Mucosa of descending colon (tissue), 3 donors: Measurements from ENCODE around the gene ERP44. TPM values are rescaled to one million over a fixed set of nuclear protein-coding genes. Genes with fewer than 3 reads are reported as not detected.

Experiments
- ATAC-seq: fragments of 200-7000 bp; cut with Tn5 transposase; one replicate; pipeline ENCODE4 v1.9.1; 2020; ENCODE audit warnings: mild to moderate bottlenecking, moderate library complexity
- DNase-seq, 3 donors: peaks; one replicate each; pipeline ENCODE4 v3.0.0-alpha.2; 2020
- H3K36me3 ChIP-seq: fragments of 200-600 bp; one replicate; pipeline ENCODE4 v1.8.0; 2021; ENCODE audit warnings: low read depth, mild to moderate bottlenecking
- H3K4me1 ChIP-seq: fragments of 200-600 bp; one replicate; pipeline ENCODE4 v1.8.0; 2021; ENCODE audit warnings: low read depth, mild to moderate bottlenecking
- H3K4me3 ChIP-seq: fragments of 200-600 bp; one replicate; pipeline ENCODE4 v1.8.0; 2021; ENCODE audit warnings: mild to moderate bottlenecking
- H3K9me3 ChIP-seq: fragments of 200-600 bp; one replicate; pipeline ENCODE4 v1.8.0; 2021; ENCODE audit warnings: mild to moderate bottlenecking
- intact Hi-C, 2 donors: fragments of 100-400 bp; cut with DNase I in 1 of 2; cut with micrococcal nuclease in 1 of 2; formaldehyde crosslinking; loops; one replicate each; pipeline versions ENCODE4 v1.11.0 to v1.11.1; 2022; cut with DNase I, micrococcal nuclease
- total RNA-seq, 3 donors: library from RNA; stranded (reverse); fragmentation: NEBNext Ultra II Directional in 2 of 3; extraction: Animal tissue kit (Norgen Biotek cat#: 25700) in 2 of 3; gene quantifications; one replicate each; pipeline versions ENCODE4 v1.2.1 to v1.2.4, GENCODE V29; 2021 to 2023
- TF ChIP-seq, protein P1 (sequence below): fragments of 200-600 bp; IDR thresholded peaks from one replicate; pipeline ENCODE4 v1.8.0; 2022; ENCODE audit warnings: antibody characterized with exemption, mild to moderate bottlenecking
- donor health status: DM: no; HTN: no; CAD: no; lungs with moderate emphysema.
- donor health status: DM: no; HTN: no; CAD: no.
- donor health status: DM: no; HTN: yes; CAD: no.

The ERP44 gene
- total RNA-seq, 3 donors from 2014 or later = 19.5 to 29.7 (median 26.4) TPM

DNA sequence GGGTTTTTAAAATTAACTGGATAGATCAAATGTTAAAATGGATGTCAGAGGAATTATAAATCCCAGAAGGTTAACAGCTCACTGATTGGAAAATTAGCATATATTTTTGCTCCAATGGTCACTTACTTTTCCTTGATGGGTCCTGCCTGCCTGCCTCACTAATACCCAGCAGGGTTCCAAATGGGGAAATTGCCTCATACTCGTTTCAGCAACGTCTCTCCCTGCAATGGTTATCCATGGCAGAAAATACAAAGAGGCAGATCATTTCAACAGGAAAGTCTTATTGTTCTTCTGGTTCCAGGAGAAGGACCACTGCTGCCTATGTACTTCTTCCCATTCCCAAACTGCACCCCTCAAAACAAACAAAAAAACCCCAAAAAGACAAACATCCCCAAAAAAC is 71.3 kb downstream of the ERP44 start:
- Histone ChIP-seq H3K4me1 (no peaks in the 10 kb centered on the region), H3K36me3 (no peaks in the 10 kb centered on the region), H3K4me3 (no peak overlapping the region), H3K9me3 (no peaks in the 10 kb centered on the region)
- intact Hi-C loops = loop anchor here in 1 of 2 donors (5.0 kb wide), 1 partner anchor 190 kb away; no protein-coding TSS in a partner anchor
- TF ChIP-seq, protein P1, sequence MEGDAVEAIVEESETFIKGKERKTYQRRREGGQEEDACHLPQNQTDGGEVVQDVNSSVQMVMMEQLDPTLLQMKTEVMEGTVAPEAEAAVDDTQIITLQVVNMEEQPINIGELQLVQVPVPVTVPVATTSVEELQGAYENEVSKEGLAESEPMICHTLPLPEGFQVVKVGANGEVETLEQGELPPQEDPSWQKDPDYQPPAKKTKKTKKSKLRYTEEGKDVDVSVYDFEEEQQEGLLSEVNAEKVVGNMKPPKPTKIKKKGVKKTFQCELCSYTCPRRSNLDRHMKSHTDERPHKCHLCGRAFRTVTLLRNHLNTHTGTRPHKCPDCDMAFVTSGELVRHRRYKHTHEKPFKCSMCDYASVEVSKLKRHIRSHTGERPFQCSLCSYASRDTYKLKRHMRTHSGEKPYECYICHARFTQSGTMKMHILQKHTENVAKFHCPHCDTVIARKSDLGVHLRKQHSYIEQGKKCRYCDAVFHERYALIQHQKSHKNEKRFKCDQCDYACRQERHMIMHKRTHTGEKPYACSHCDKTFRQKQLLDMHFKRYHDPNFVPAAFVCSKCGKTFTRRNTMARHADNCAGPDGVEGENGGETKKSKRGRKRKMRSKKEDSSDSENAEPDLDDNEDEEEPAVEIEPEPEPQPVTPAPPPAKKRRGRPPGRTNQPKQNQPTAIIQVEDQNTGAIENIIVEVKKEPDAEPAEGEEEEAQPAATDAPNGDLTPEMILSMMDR = no peak
- ATAC-seq = no peak
- no peak for DNase-seq

DNA sequence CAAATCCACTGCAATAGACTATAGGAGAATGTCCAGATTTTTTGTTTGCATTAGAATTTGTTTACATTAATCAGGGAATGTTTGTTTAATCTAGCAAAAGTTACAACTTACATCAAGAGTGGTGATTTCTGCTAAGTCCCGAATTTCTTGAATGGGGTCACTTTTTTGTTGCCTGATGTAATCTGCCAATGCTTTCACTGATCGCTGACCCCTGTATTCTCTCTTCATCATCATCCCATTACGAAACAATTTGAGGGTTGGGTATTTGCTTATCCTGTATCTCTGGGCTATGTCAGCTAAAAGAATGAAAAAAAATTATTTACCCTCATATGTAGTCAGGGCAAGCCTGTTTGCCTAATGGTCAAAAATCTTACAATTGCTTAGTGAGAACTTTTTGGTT is 76.9 kb downstream of the ERP44 start:
- Histone ChIP-seq H3K4me1 (no peaks in the 10 kb centered on the region), H3K9me3 (no peaks in the 10 kb centered on the region), H3K4me3 (no peak overlapping the region), H3K36me3 (peaks cover 6% of the 10 kb centered on the region)
- no peak for ATAC-seq
- TF ChIP-seq, protein P1 = no peak
- intact Hi-C loops = no loop called here
- DNase-seq = no peak

DNA sequence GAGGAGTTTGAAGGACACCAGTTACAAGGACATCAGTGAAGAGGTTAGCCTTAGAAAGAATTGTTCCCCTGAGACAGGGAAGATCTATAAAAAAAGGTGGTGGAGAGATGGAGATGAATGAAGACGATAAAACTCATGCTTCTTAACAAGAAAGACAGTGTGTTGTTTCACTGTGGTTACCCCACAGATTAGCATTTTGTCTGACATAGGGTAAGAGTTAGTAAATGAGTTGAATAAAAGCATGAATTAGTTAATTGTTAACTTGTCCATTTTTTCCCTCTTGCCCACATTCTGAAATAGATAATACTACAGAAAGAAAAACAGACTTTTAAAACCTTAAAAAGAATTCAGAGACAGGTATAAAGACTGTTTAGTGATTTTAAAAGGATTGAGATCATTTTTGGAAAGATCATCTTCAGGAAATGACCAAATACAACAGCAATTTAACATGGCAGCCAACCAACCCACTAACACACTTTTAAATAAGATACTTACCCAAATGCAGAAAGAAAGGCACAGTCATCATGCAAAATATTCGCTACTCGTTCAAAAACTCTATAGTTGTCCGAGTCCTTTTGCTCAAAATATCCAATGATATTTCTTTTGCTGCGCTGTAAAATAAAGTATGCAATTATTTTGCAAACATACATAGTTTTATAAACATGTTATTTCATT is 78.5 kb downstream of the ERP44 start:
- TF ChIP-seq, protein P1 = no peak
- intact Hi-C loops = no loop called here
- Histone ChIP-seq H3K9me3 (no peaks in the 10 kb centered on the region), H3K36me3 (peaks cover 6% of the 10 kb centered on the region), H3K4me1 (no peaks in the 10 kb centered on the region), H3K4me3 (no peak overlapping the region)
- DNase-seq (no peak), ATAC-seq (no peak)

DNA sequence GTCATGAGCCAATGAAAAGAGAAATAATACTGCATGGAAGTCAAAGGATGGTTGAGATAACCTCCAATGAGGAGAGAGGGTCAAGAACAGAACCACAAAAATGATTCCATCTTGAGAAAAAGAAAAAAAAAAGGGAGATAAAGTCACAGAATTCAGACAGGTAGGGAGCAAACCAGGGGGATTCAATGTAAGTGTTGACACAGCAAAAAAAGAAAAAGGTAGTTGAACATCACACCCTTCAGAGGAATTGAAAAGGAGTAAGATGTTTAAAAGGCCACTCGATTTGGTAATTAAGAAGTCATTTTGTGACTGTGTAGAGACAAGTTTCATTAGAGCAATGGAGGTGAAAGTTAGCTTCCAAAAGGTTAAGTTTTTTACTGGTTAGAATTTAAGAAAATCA is 79.3 kb downstream of the ERP44 start:
- DNase-seq (no peak), ATAC-seq (no peak)
- TF ChIP-seq, protein P1 = no peak
- no peaks in the 10 kb centered on the region for H3K9me3 ChIP-seq
- intact Hi-C loops = no loop called here
- peaks cover 6% of the 10 kb centered on the region for H3K36me3 ChIP-seq
- H3K4me3 ChIP-seq = no peak overlapping the region
- no peaks in the 10 kb centered on the region for H3K4me1 ChIP-seq

DNA sequence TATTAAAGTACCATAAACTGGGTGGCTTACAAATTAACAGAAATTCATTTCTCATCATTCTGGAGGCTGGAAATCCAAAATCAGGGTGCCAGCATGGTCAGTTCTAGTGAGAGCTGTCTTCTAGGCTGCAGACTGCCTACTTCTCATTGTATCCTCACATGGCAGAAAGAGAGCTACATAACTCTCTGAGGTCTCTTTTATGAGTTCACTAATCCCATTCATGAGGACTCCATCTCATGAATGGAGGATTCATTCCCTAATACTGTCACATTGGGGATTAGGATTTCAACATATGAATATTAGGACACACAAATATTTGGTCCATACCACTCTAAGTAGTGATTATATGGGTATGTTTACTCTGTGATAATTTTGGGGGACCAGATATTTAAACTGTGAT is 84.0 kb downstream of the ERP44 start:
- Histone ChIP-seq H3K4me3 (no peak overlapping the region), H3K36me3 (peaks cover 6% of the 10 kb centered on the region), H3K4me1 (no peaks in the 10 kb centered on the region), H3K9me3 (peaks cover 4% of the 10 kb centered on the region)
- intact Hi-C loops = no loop called here
- DNase-seq (no peak), ATAC-seq (no peak)
- TF ChIP-seq, protein P1 = no peak
